DOHH2 (cell line): Measurements from ENCODE around the gene CRHR1.

Experiments
- H3F3A ChIP-seq: fragments of 200-600 bp; sonication (generic), shearing (Covaris generic); 2 replicates; pipeline ENCODE4 v1.6.0; 2016; ENCODE audit warnings: antibody characterized with exemption, mild to moderate bottlenecking; ENCODE audit not compliant: control insufficient read depth, insufficient read depth
- H3K27ac ChIP-seq: fragments of 200-600 bp; sonication (generic); 2 replicates; pipeline ENCODE4 v1.5.1; 2014; ENCODE audit warnings: low read depth, mild to moderate bottlenecking, low read length, moderate library complexity
- H3K27me3 ChIP-seq: fragments of 200-600 bp; sonication (generic); 2 replicates; pipeline ENCODE4 v1.6.1; 2014; ENCODE audit warnings: mild to moderate bottlenecking, low read length, mixed read lengths; ENCODE audit not compliant: control insufficient read depth
- H3K36me3 ChIP-seq: fragments of 200-600 bp; sonication (generic); 2 replicates; pipeline ENCODE4 v1.6.1; 2014; ENCODE audit warnings: mild to moderate bottlenecking, low read length, moderate library complexity, mixed read lengths; ENCODE audit not compliant: control insufficient read depth
- H3K4me1 ChIP-seq: fragments of 200-600 bp; sonication (generic); 2 replicates; pipeline ENCODE4 v1.6.1; 2014; ENCODE audit warnings: mild to moderate bottlenecking, low read length, mixed read lengths; ENCODE audit not compliant: control insufficient read depth
- H3K4me2 ChIP-seq: fragments of 200-600 bp; sonication (generic); 2 replicates; pipeline ENCODE4 v1.6.0; 2014; ENCODE audit warnings: mild to moderate bottlenecking, low read length, moderate library complexity
- H3K4me3 ChIP-seq: fragments of 200-600 bp; sonication (generic); 2 replicates; pipeline ENCODE4 v1.5.1; 2014; ENCODE audit warnings: mild to moderate bottlenecking, low read length, mixed read lengths
- H3K79me2 ChIP-seq: fragments of 200-600 bp; sonication (generic); 2 replicates; pipeline ENCODE4 v1.6.1; 2014; ENCODE audit warnings: mild to moderate bottlenecking, low read length, mixed read lengths; ENCODE audit not compliant: control insufficient read depth
- H3K9me2 ChIP-seq: fragments of 200-600 bp; sonication (generic); replicated peaks from 2 replicates; pipeline ENCODE4 v1.6.1; 2014; ENCODE audit warnings: mild to moderate bottlenecking, low read length, mixed read lengths; ENCODE audit not compliant: control insufficient read depth
- H3K9me3 ChIP-seq: fragments of 200-600 bp; sonication (generic); 2 replicates; pipeline ENCODE4 v1.6.1; 2014; ENCODE audit warnings: antibody characterized with exemption, low read length, mixed read lengths; ENCODE audit not compliant: control insufficient read depth, insufficient read depth
- H4K20me1 ChIP-seq: fragments of 200-600 bp; sonication (generic); 2 replicates; pipeline ENCODE4 v1.6.0; 2014; ENCODE audit warnings: low read depth, mild to moderate bottlenecking, antibody characterized with exemption, low read length, moderate library complexity; ENCODE audit not compliant: control insufficient read depth, insufficient read depth
- EZH2phosphoT487 ChIP-seq: fragments of 200-600 bp; sonication (generic); IDR thresholded peaks from 2 replicates; pipeline ENCODE4 v1.6.1; 2017; ENCODE audit warnings: borderline replicate concordance, mild to moderate bottlenecking, antibody characterized with exemption, low read length, moderate library complexity, mixed read lengths
- TF ChIP-seq, protein P1 (sequence below): fragments of 200-600 bp; sonication (generic); IDR thresholded peaks from one replicate; pipeline ENCODE4 v1.5.1; 2014; ENCODE audit warnings: antibody characterized with exemption, mild to moderate bottlenecking, low read depth, low read length; ENCODE audit not compliant: poor library complexity, severe bottlenecking

CRHR1 gene

GRCh38 chr17:45782889-45783592 lies 1.1 kb upstream of the CRHR1 start:
- H3K4me3 ChIP-seq = no peak overlapping the region
- no peak overlapping the region for H3K27ac ChIP-seq
- peaks cover 65% of the 10 kb centered on the region for H3K27me3 ChIP-seq

DNA sequence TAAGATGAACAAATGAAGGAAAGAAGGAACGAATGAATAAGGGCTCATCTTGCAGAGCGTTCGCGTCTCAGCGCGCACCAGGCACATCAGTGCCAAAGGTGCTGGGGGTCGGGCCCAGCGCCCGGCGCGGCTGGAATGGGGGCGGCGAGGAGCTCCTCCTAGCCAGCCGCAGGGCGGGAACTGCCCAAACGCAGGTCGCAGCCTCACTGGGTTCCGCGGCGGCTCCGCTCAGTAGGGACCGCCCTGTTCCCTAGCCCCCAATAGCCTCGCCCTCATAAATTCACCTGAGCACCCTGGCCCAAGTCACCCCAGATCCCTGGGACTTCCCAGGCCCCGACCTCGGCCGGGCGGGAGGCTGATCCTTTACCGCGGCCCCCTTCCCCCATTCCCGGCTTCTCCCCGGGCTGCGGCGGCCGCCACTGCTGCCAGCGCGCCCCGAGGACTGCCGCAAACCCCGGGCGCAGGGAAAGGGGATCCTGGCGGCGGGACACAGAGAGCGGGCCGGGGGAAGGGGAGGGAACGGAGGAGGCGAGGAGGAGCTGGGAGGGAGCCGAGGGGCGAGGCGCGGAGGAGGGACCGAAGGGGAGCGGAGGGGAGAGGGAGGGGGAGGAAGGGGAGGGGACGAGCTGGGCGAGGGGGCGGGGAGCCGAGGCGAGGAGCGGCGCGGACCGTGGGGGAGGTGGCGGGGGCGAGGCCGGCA lies 377 bp upstream of the CRHR1 start:
- H3K27ac ChIP-seq = no peak overlapping the region
- H4K20me1 ChIP-seq = no peaks in the 10 kb centered on the region
- no peaks in the 10 kb centered on the region for H3K36me3 ChIP-seq
- peaks cover 72% of the 10 kb centered on the region for H3K27me3 ChIP-seq
- H3K9me3 ChIP-seq = no peaks in the 10 kb centered on the region
- H3K4me2 ChIP-seq = no peak overlapping the region
- H3K4me1 ChIP-seq = no peaks in the 10 kb centered on the region
- no peaks in the 10 kb centered on the region for H3F3A ChIP-seq
- H3K4me3 ChIP-seq = no peak overlapping the region
- H3K79me2 ChIP-seq = no peaks in the 10 kb centered on the region
- no peak for TF ChIP-seq EZH2phosphoT487
- TF ChIP-seq, protein P1, sequence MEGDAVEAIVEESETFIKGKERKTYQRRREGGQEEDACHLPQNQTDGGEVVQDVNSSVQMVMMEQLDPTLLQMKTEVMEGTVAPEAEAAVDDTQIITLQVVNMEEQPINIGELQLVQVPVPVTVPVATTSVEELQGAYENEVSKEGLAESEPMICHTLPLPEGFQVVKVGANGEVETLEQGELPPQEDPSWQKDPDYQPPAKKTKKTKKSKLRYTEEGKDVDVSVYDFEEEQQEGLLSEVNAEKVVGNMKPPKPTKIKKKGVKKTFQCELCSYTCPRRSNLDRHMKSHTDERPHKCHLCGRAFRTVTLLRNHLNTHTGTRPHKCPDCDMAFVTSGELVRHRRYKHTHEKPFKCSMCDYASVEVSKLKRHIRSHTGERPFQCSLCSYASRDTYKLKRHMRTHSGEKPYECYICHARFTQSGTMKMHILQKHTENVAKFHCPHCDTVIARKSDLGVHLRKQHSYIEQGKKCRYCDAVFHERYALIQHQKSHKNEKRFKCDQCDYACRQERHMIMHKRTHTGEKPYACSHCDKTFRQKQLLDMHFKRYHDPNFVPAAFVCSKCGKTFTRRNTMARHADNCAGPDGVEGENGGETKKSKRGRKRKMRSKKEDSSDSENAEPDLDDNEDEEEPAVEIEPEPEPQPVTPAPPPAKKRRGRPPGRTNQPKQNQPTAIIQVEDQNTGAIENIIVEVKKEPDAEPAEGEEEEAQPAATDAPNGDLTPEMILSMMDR = no peak
- H3K9me2 ChIP-seq = no peaks in the 10 kb centered on the region

More at GRCh38 chr17:45782889-45783592, 1.1 kb upstream of the CRHR1 start:
- Histone ChIP-seq H3F3A (no peaks in the 10 kb centered on the region), H3K9me3 (no peaks in the 10 kb centered on the region), H3K4me1 (no peaks in the 10 kb centered on the region), H3K36me3 (no peaks in the 10 kb centered on the region), H4K20me1 (no peaks in the 10 kb centered on the region), H3K79me2 (no peaks in the 10 kb centered on the region), H3K4me2 (no peak overlapping the region), H3K9me2 (no peaks in the 10 kb centered on the region)
- no peak for TF ChIP-seq EZH2phosphoT487
- TF ChIP-seq, protein P1 = peak; percentile 40

- H3K4me3 ChIP-seq = no peak overlapping the region
- no peaks in the 10 kb centered on the region for H3K9me2 ChIP-seq
- H3K4me2 ChIP-seq = no peak overlapping the region
- peaks cover 77% of the 10 kb centered on the region for H3K27me3 ChIP-seq
- H4K20me1 ChIP-seq = no peaks in the 10 kb centered on the region
- TF ChIP-seq, protein P1 = no peak
- no peak for TF ChIP-seq EZH2phosphoT487
- H3K27ac ChIP-seq = no peak overlapping the region
- H3K36me3 ChIP-seq = no peaks in the 10 kb centered on the region
- no peaks in the 10 kb centered on the region for H3K9me3 ChIP-seq
- no peaks in the 10 kb centered on the region for H3F3A ChIP-seq
- no peaks in the 10 kb centered on the region for H3K79me2 ChIP-seq
- H3K4me1 ChIP-seq = no peaks in the 10 kb centered on the region
These were observed 790 bp downstream of the CRHR1 start for GRCh38 chr17:45784741-45785479.
